HCT116 (cell line): Measurements from ENCODE around the gene ZFHX3. TPM values are rescaled to one million over a fixed set of nuclear protein-coding genes. Genes with fewer than 3 reads are reported as not detected.

Experiments used
- ATAC-seq: fragments of 200-7000 bp; cut with Tn5 transposase; 2 replicates; pipeline ENCODE4 v1.9.1; 2020; ENCODE audit warnings: mild to moderate bottlenecking, moderate library complexity
- BruUV-seq: library from RNA; stranded (reverse); fragments of 400-500 nt; replicated peaks from 2 replicates; lab custom pipeline; 2021; lab: Mats Ljungman, UMichigan
- CTCF ChIA-PET: fragments of 300-600 bp; sonication (Branson Sonifier 250); formaldehyde crosslinking; loops from one replicate; lab custom pipeline; 2021; ENCODE audit warnings: antibody characterized with exemption; lab: Charles Lee
- POLR2A ChIA-PET: fragments of 300-600, 350-600 bp; sonication (Branson Sonifier 250); formaldehyde crosslinking; loops from one replicate; lab custom pipeline; 2021; ENCODE audit warnings: antibody characterized with exemption; lab: Charles Lee
- RAD21 ChIA-PET, 2 experiments: fragments of 300-600 bp; sonication (Branson Sonifier 250); formaldehyde crosslinking; loops; one replicate each; lab custom pipeline; 2023; ENCODE audit warnings: low total read pairs in 2 of 2; ENCODE audit not compliant: uncharacterized antibody in 2 of 2, unreplicated experiment in 2 of 2, low non-redundant PET in 1 of 2; lab: Charles Lee
- DNase-seq: peaks from one replicate; pipeline ENCODE4 v3.0.0-alpha.2; 2010; ENCODE audit warnings: low read depth, low spot score
- H2AFZ ChIP-seq: fragments of 200-600 bp; shearing (Covaris generic), sonication (generic); 2 replicates; pipeline ENCODE4 v1.6.1; 2017; ENCODE audit warnings: low read depth, mixed run types, mixed read lengths, antibody characterized with exemption, low read length; ENCODE audit not compliant: poor library complexity, severe bottlenecking
- H3K27ac ChIP-seq: 2 replicates; pipeline ENCODE4 v1.5.1; 2012; ENCODE audit warnings: low read depth, low read length
- H3K27me3 ChIP-seq: fragments of 200-600 bp; sonication (generic); 2 replicates; pipeline ENCODE4 v1.6.1; 2016; ENCODE audit warnings: mixed run types, low read length, mixed read lengths; ENCODE audit not compliant: insufficient read depth
- H3K36me3 ChIP-seq, 2 experiments: fragments of 200-500 bp in 1 of 2; fragments of 200-600 bp in 1 of 2; sonication (Bioruptor generic) in 1 of 2; sonication (generic) in 1 of 2; 2 replicates each; pipeline versions ENCODE4 v1.5.1 to v1.6.1; 2014 to 2016; ENCODE audit warnings: low read length in 2 of 2, inconsistent platforms in 1 of 2, mixed read lengths in 1 of 2, mixed run types in 1 of 2; ENCODE audit not compliant: insufficient read depth in 2 of 2, control insufficient read depth in 1 of 2
- H3K4me1 ChIP-seq, 2 experiments: fragments of 200-600 bp in 1 of 2; sonication (generic) in 1 of 2; 2 replicates each; pipeline versions ENCODE4 v1.5.1 to v1.6.1; 2012 to 2017; ENCODE audit warnings: low read length in 2 of 2, inconsistent platforms in 1 of 2, mild to moderate bottlenecking in 1 of 2, mixed read lengths in 1 of 2, mixed run types in 1 of 2, moderate library complexity in 1 of 2; ENCODE audit not compliant: insufficient read depth in 2 of 2, control insufficient read depth in 1 of 2
- H3K4me2 ChIP-seq: fragments of 200-600 bp; sonication (generic); 2 replicates; pipeline ENCODE4 v1.6.1; 2017; ENCODE audit warnings: mixed run types, low read length, mixed read lengths
- H3K4me3 ChIP-seq, 2 experiments: fragments of 200-600 bp in 1 of 2; sonication (generic) in 1 of 2; replicated peaks in 1 of 2; 2 replicates each; pipeline ENCODE4 v1.5.1; 2011 to 2016; ENCODE audit warnings: low read length in 2 of 2, control low read depth in 1 of 2, low read depth in 1 of 2, mild to moderate bottlenecking in 1 of 2, mixed read lengths in 1 of 2, mixed run types in 1 of 2
- H3K79me2 ChIP-seq: fragments of 200-600 bp; sonication (generic); 2 replicates; pipeline ENCODE4 v1.6.1; 2017; ENCODE audit warnings: mild to moderate bottlenecking, mixed run types, low read length, moderate library complexity, mixed read lengths; ENCODE audit not compliant: insufficient read depth
- H3K9ac ChIP-seq: fragments of 200-600 bp; sonication (generic); 2 replicates; pipeline ENCODE4 v1.6.1; 2016; ENCODE audit warnings: low read length, mixed read lengths
- H3K9me2 ChIP-seq: fragments of 200-600 bp; sonication (generic), shearing (Covaris generic); 2 replicates; pipeline ENCODE4 v1.6.1; 2017; ENCODE audit warnings: mixed run types, mild to moderate bottlenecking, moderate library complexity; ENCODE audit not compliant: insufficient read depth
- H3K9me3 ChIP-seq, 2 experiments: fragments of 200-500 bp in 1 of 2; fragments of 200-600 bp in 1 of 2; sonication (Bioruptor generic) in 1 of 2; sonication (generic) in 1 of 2; 2 replicates each; pipeline ENCODE4 v1.6.1; 2014 to 2017; ENCODE audit warnings: low read length in 2 of 2, mixed read lengths in 2 of 2, inconsistent platforms in 1 of 2, low read depth in 1 of 2, mild to moderate bottlenecking in 1 of 2, mixed run types in 1 of 2, moderate library complexity in 1 of 2; ENCODE audit not compliant: control insufficient read depth in 1 of 2, insufficient read depth in 1 of 2
- H4K20me1 ChIP-seq: fragments of 200-600 bp; sonication (generic), shearing (Covaris generic); 2 replicates; pipeline ENCODE4 v1.6.1; 2017; ENCODE audit warnings: mixed run types, mild to moderate bottlenecking, moderate library complexity; ENCODE audit not compliant: insufficient read depth
- CEBPB ChIP-seq: IDR thresholded peaks from 2 replicates; pipeline ENCODE4 v1.6.1; 2012; ENCODE audit warnings: low read depth
- FOSL1 ChIP-seq: IDR thresholded peaks from 2 replicates; pipeline ENCODE4 v1.6.1; 2012; ENCODE audit warnings: low read depth
- MAX ChIP-seq: IDR thresholded peaks from 2 replicates; pipeline ENCODE4 v1.6.1; 2012
- SP1 ChIP-seq: IDR thresholded peaks from 2 replicates; pipeline ENCODE4 v1.6.1; 2012; ENCODE audit warnings: low read depth
- ZFX ChIP-seq: fragments of 450-650 bp; IDR thresholded peaks from 2 replicates; pipeline ENCODE4 v1.6.1; 2017
- ZNF274 ChIP-seq: fragments of 200-500 bp; sonication (Bioruptor generic); IDR thresholded peaks from 2 replicates; pipeline ENCODE4 v1.6.1; 2014; ENCODE audit warnings: mild to moderate bottlenecking, low read depth, low read length, inconsistent platforms
- intact Hi-C: fragments of 100-400 bp; cut with micrococcal nuclease; formaldehyde crosslinking; loops from 2 replicates; pipeline ENCODE4 v1.10.0; 2022
- total RNA-seq: library from RNA; stranded (reverse); gene quantifications from one replicate; pipeline ENCODE4 v1.2.1, GENCODE V29; 2021; ENCODE audit not compliant: unreplicated experiment

The ZFHX3 gene
- total RNA-seq, 1 experiment from 2014 or later = 6.3 TPM

- ChIA-PET POLR2A (no interaction called here), CTCF (interaction anchor here (0.7 kb wide), 1 partner anchor 14 kb away, joined by 3 read pairs; no protein-coding TSS in a partner anchor), RAD21 (interaction anchor here (0.6 to 0.7 kb wide), 4 partner anchors 8 to 822 kb away, joined by 3 to 4 read pairs (median 4); no protein-coding TSS in a partner anchor)
- intact Hi-C loops = loop anchor here (10.0 kb wide), 1 partner anchor 225 kb away; no protein-coding TSS in a partner anchor
- no peaks in the 10 kb centered on the region for H3K9me3 ChIP-seq
- no peak overlapping the region for H2AFZ ChIP-seq
- DNase-seq (no peak), ATAC-seq (no peak)
- no peak overlapping the region for H3K4me3 ChIP-seq
- H3K36me3 ChIP-seq = no peaks in the 10 kb centered on the region
- H3K27me3 ChIP-seq = no peaks in the 10 kb centered on the region
- H4K20me1 ChIP-seq = no peaks in the 10 kb centered on the region
- TF ChIP-seq FOSL1 (no peak), ZFX (no peak), ZNF274 (no peak), SP1 (no peak), CEBPB (no peak), MAX (no peak)
- peaks cover 25 to 33% of the 10 kb centered on the region in 2 experiments for H3K4me1 ChIP-seq
- no peak overlapping the region for H3K27ac ChIP-seq
- H3K79me2 ChIP-seq = peaks cover 27% of the 10 kb centered on the region
- peak overlapping the region; percentile 85 for H3K4me2 ChIP-seq
- BruUV-seq = no TSS peak
- no peaks in the 10 kb centered on the region for H3K9me2 ChIP-seq
- H3K9ac ChIP-seq = no peak overlapping the region
These were observed 12.1 kb upstream of the ZFHX3 start for GRCh38 chr16:73059779-73060615.
